A673 (cell line): Measurements from ENCODE around the gene PTGIS. TPM values are rescaled to one million over a fixed set of nuclear protein-coding genes. Genes with fewer than 3 reads are reported as not detected.

Experiments
- BruUV-seq: library from RNA; stranded (reverse); fragments of 400-500 nt; replicated peaks from 2 replicates; lab custom pipeline; 2021; lab: Mats Ljungman, UMichigan
- CTCF ChIA-PET: fragments of 300-600 bp; sonication (Branson Sonifier 250); formaldehyde crosslinking; loops from one replicate; lab custom pipeline; 2022; ENCODE audit warnings: antibody characterized with exemption; lab: Charles Lee
- POLR2A ChIA-PET: fragments of 300-600 bp; sonication (Branson Sonifier 250); formaldehyde crosslinking; loops from one replicate; lab custom pipeline; 2022; ENCODE audit warnings: antibody characterized with exemption; ENCODE audit not compliant: low non-redundant PET; lab: Charles Lee
- DNase-seq: peaks from one replicate; pipeline ENCODE4 v3.0.0-alpha.2; 2015; ENCODE audit warnings: low spot score
- H3K27ac ChIP-seq: fragments of 200-600 bp; sonication (generic); 2 replicates; pipeline ENCODE4 v1.5.1; 2016; ENCODE audit warnings: mixed run types, low read depth, mild to moderate bottlenecking, mixed read lengths, antibody characterized with exemption, low read length; ENCODE audit not compliant: poor library complexity, severe bottlenecking
- H3K27me3 ChIP-seq: fragments of 200-600 bp; sonication (generic); replicated peaks from 2 replicates; pipeline ENCODE4 v1.6.1; 2017; ENCODE audit warnings: mixed run types, low read depth, mild to moderate bottlenecking, mixed read lengths, antibody characterized with exemption, low read length; ENCODE audit not compliant: insufficient read depth, poor library complexity
- H3K36me3 ChIP-seq: fragments of 200-600 bp; sonication (generic); 2 replicates; pipeline ENCODE4 v1.6.1; 2016; ENCODE audit warnings: mixed run types, mild to moderate bottlenecking, mixed read lengths, antibody characterized with exemption, low read length; ENCODE audit not compliant: insufficient read depth, poor library complexity, severe bottlenecking
- H3K4me1 ChIP-seq: fragments of 200-600 bp; sonication (generic); 2 replicates; pipeline ENCODE4 v1.6.1; 2017; ENCODE audit warnings: mixed run types, mild to moderate bottlenecking, mixed read lengths, antibody characterized with exemption, low read length; ENCODE audit not compliant: insufficient read depth, poor library complexity, severe bottlenecking
- H3K4me3 ChIP-seq: fragments of 200-600 bp; sonication (generic); 2 replicates; pipeline ENCODE4 v1.5.1; 2016; ENCODE audit warnings: low read depth, mixed run types, mild to moderate bottlenecking, mixed read lengths, low read length; ENCODE audit not compliant: poor library complexity, severe bottlenecking
- H3K9me3 ChIP-seq: fragments of 200-600 bp; sonication (generic); 2 replicates; pipeline ENCODE4 v1.6.1; 2016; ENCODE audit warnings: mixed run types, low read depth, mild to moderate bottlenecking, mixed read lengths, antibody characterized with exemption, low read length; ENCODE audit not compliant: poor library complexity, severe bottlenecking
- EZH2 ChIP-seq: fragments of 200-600 bp; sonication (generic); IDR thresholded peaks from 2 replicates; pipeline ENCODE4 v1.6.1; 2017; ENCODE audit warnings: borderline replicate concordance, low read depth, mild to moderate bottlenecking, mixed read lengths, antibody characterized with exemption, low read length; ENCODE audit not compliant: poor library complexity, severe bottlenecking
- intact Hi-C: fragments of 100-400 bp; cut with micrococcal nuclease; formaldehyde crosslinking; loops from one replicate; pipeline ENCODE4 v1.10.0; 2022; ENCODE audit not compliant: unreplicated experiment
- total RNA-seq: library from RNA; stranded (reverse); gene quantifications from 2 replicates; pipeline ENCODE4 v1.2.3, GENCODE V29; 2021
- TF ChIP-seq, protein P1 (sequence below): fragments of 300-800, 200-600 bp; sonication (generic); conservative IDR thresholded peaks from 2 replicates; pipeline ENCODE4 v1.5.1; 2017; ENCODE audit warnings: low read depth, mild to moderate bottlenecking, antibody characterized with exemption, low read length, moderate library complexity, mixed read lengths

The PTGIS gene
- total RNA-seq, 1 experiment from 2014 or later, result not detected

DNA sequence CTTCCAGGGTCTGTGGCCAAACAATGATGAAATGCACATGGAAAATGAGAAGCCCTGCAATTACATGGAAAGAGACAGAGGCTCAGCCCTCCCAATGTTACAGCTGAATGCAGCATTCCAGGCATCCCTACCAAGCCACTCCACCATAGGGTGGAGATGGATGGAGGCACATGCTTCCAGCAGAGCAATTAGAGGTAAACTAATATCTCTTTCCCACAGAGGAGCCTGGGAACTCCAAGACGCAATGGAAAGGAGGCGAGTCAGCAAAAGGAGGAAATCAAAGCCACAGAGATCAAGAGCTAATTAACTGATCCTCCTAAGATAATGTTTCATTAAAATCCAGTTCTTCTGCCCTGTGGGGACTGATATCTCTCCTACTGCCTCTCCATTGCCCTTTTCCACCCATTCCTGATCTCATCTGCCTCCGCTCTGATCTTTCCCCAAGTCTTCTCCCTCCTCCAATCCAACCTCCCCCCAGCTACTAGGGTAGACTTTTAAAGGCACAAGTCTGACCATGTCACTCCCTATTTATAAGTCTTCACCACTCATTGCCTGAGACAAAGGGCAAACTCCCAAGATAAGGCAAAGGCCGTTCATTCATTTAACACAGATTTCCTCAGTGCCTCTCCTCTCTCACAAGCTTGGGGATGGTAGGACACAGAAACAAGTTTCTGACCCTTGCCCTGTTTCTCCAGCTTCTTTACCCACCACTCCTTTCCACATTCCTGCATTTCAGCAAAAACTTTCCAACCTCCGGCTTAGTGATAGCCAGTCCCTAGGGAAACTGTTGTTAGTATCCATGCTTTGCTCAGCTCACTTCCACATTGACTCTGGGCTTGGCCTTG lies 71.2 kb downstream of the PTGIS start:
- TF ChIP-seq, protein P1, sequence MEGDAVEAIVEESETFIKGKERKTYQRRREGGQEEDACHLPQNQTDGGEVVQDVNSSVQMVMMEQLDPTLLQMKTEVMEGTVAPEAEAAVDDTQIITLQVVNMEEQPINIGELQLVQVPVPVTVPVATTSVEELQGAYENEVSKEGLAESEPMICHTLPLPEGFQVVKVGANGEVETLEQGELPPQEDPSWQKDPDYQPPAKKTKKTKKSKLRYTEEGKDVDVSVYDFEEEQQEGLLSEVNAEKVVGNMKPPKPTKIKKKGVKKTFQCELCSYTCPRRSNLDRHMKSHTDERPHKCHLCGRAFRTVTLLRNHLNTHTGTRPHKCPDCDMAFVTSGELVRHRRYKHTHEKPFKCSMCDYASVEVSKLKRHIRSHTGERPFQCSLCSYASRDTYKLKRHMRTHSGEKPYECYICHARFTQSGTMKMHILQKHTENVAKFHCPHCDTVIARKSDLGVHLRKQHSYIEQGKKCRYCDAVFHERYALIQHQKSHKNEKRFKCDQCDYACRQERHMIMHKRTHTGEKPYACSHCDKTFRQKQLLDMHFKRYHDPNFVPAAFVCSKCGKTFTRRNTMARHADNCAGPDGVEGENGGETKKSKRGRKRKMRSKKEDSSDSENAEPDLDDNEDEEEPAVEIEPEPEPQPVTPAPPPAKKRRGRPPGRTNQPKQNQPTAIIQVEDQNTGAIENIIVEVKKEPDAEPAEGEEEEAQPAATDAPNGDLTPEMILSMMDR, result no peak
- TF ChIP-seq EZH2, result no peak
- ChIA-PET POLR2A (interaction anchor here (0.6 kb wide), 1 partner anchor 173 kb away, joined by 6 read pairs; no protein-coding TSS in a partner anchor), CTCF (no interaction called here)
- no peak for DNase-seq
- Histone ChIP-seq H3K27ac (no peak overlapping the region), H3K4me1 (no peaks in the 10 kb centered on the region), H3K36me3 (no peaks in the 10 kb centered on the region), H3K4me3 (no peak overlapping the region), H3K27me3 (peaks cover 21% of the 10 kb centered on the region), H3K9me3 (no peaks in the 10 kb centered on the region)
- BruUV-seq, result no TSS peak
- intact Hi-C loops, result no loop called here

- H3K9me3 ChIP-seq, result no peaks in the 10 kb centered on the region
- H3K27ac ChIP-seq, result no peak overlapping the region
- no TSS peak for BruUV-seq
- peaks cover 21% of the 10 kb centered on the region for H3K27me3 ChIP-seq
- POLR2A ChIA-PET, result no interaction called here
- TF ChIP-seq, protein P1, result no peak
- TF ChIP-seq EZH2, result no peak
- no peaks in the 10 kb centered on the region for H3K4me1 ChIP-seq
- no peaks in the 10 kb centered on the region for H3K36me3 ChIP-seq
- intact Hi-C loops, result no loop called here
- no peak overlapping the region for H3K4me3 ChIP-seq
- DNase-seq, result no peak
- CTCF ChIA-PET, result no interaction called here
Observed at GRCh38 chr20:49496043-49496442, 71.9 kb downstream of the PTGIS start.

- ChIA-PET CTCF (no interaction called here), POLR2A (no interaction called here)
- Histone ChIP-seq H3K4me3 (no peak overlapping the region), H3K36me3 (no peaks in the 10 kb centered on the region), H3K27ac (no peak overlapping the region), H3K27me3 (peaks cover 36% of the 10 kb centered on the region), H3K9me3 (no peaks in the 10 kb centered on the region), H3K4me1 (no peaks in the 10 kb centered on the region)
- no peak for DNase-seq
- TF ChIP-seq, protein P1, result no peak
- TF ChIP-seq EZH2, result no peak
- BruUV-seq, result no TSS peak
- intact Hi-C loops, result no loop called here
Observed at GRCh38 chr20:49490689-49491088, 77.2 kb downstream of the PTGIS start.
